Heart left ventricle (tissue), 16 donors: ENCODE data around the gene CREBRF. TPM values are rescaled to one million over a fixed set of nuclear protein-coding genes. Genes with fewer than 3 reads are reported as not detected.

Source experiments
- ATAC-seq, 4 donors: fragments of 200-7000 bp; cut with Tn5 transposase; one replicate each; pipeline ENCODE4 v1.9.1; 2020 to 2022; ENCODE audit warnings: moderate library complexity in 4 of 4, mild to moderate bottlenecking in 3 of 4, moderate number of reproducible peaks in 1 of 4
- DNase-seq, 5 donors: peaks; one replicate each; pipeline ENCODE4 v3.0.0-alpha.2; 2020
- H3K27ac ChIP-seq, 12 donors: fragments of 200-600 bp; sonication (generic) in 4 of 12; one replicate each; pipeline versions ENCODE4 v1.5.0 to v1.8.0; 2016 to 2022; ENCODE audit warnings: mild to moderate bottlenecking in 2 of 12
- H3K27me3 ChIP-seq, 9 donors: fragments of 200-600 bp; sonication (generic) in 2 of 9; one replicate each; pipeline versions ENCODE4 v1.5.1 to v1.8.0; 2016 to 2022; ENCODE audit warnings: mild to moderate bottlenecking in 3 of 9
- H3K36me3 ChIP-seq, 9 donors: fragments of 200-600 bp; sonication (generic) in 2 of 9; one replicate each; pipeline versions ENCODE4 v1.5.0 to v1.8.0; 2018 to 2022; ENCODE audit warnings: mild to moderate bottlenecking in 2 of 9
- H3K4me1 ChIP-seq, 12 donors: fragments of 200-600 bp; sonication (generic) in 4 of 12; one replicate each; pipeline versions ENCODE4 v1.5.0 to v1.8.0; 2016 to 2022; ENCODE audit warnings: mild to moderate bottlenecking in 3 of 12
- H3K4me3 ChIP-seq, 12 donors: fragments of 200-600 bp; sonication (generic) in 4 of 12; one replicate each; pipeline versions ENCODE4 v1.5.0 to v1.8.0; 2017 to 2022; ENCODE audit warnings: mild to moderate bottlenecking in 9 of 12, moderate library complexity in 4 of 12
- H3K9me3 ChIP-seq, 12 donors: fragments of 200-600 bp; sonication (generic) in 4 of 12; one replicate each; pipeline versions ENCODE4 v1.5.0 to v1.8.0; 2016 to 2022; ENCODE audit warnings: mild to moderate bottlenecking in 1 of 12
- CTCF ChIP-seq, 12 donors: fragments of 200-600 bp; sonication (generic) in 4 of 12; IDR thresholded peaks; one replicate each; pipeline versions ENCODE4 v1.5.0 to v1.8.0; 2018 to 2022; ENCODE audit warnings: antibody characterized with exemption in 12 of 12, mild to moderate bottlenecking in 5 of 12
- POLR2A ChIP-seq, 2 donors: fragments of 450-650 bp; IDR thresholded peaks; one replicate each; pipeline ENCODE4 v1.6.1; 2017; ENCODE audit warnings: antibody characterized with exemption in 2 of 2, mild to moderate bottlenecking in 2 of 2, moderate library complexity in 2 of 2
- WGBS, 4 donors: extraction: QIAGEN DNeasy Blood & Tissue Kit in 2 of 4; methylation state at CpG; one replicate each; pipeline versions ENCODE4 v1.1.5 to v1.1.7; 2013 to 2018; 5-methylcytosine and 5-hydroxymethylcytosine counted together
- intact Hi-C, 10 donors: fragments of 100-400 bp; cut with DNase I; formaldehyde crosslinking; loops; one replicate each; pipeline versions ENCODE4 v1.11.1 to v1.14.2; 2022
- polyA plus RNA-seq, 2 donors: library from polyadenylated mRNA; stranded (reverse); fragments of 200-250 nt; gene quantifications; one replicate each; pipeline ENCODE4 v1.2.3, GENCODE V29; 2013
- total RNA-seq, 9 donors: library from RNA; depleted of rRNA in 2 of 9; stranded (reverse); fragments of >200 nt in 2 of 9; fragmentation: NEBNext Ultra II Directional in 3 of 9; extraction: Animal tissue kit (Norgen Biotek cat#: 25700) in 3 of 9; gene quantifications; one replicate each; pipeline versions ENCODE4 v1.1.0 to v1.2.4, GENCODE V29; 2016 to 2023
- donor health status: ischemic (EF 13 %, LVEDD 7.1; RV severe dilation, severe dysfunction).
- donor health status: healthy with polysubstance abuse.
- donor health status: DM: no; HTN: yes; CAD: no.
- donor health status: DM: no; HTN: no; CAD: no.
- donor health status: ischemic (EF 25% LVEDD 6.9; RV normal size, moderate dysfunction).
- donor health status: ischemic (EF 25% LVEDD 5.7; RV mildly dilated, moderate dysfunction).
- donor health status: healthy.
- donor health status: DM: yes; HTN: yes; CAD: no.
- donor health status: ischemic (EF 35%, LVEDD 5.7; RV mildly dilated, moderate dysfunction).
- donor health status: nonischemic (EF 11% LVEDD 7.7; RV severe dilation, severe dysfunction).
- donor health status: DM: yes; HTN: yes; CAD: no.
- donor health status: PGD.
- donor health status: ischemic (EF 29% LVEDD 5.4; RV normal size, mild dysfunction).
- donor health status: nonischemic (EF 23%, LVEDD 6.1; RV moderate dilation, normal function).

CREBRF gene
- total and polyA plus RNA-seq, 11 donors: 2.7 to 47.7 (median 19.9) TPM

GRCh38 chr5:173165177-173166016, 109.2 kb downstream of the CREBRF start:
- intact Hi-C loops: loop anchor here (2.0 to 10.0 kb wide), 8 partner anchors 31 to 119 kb away; partner anchors contain the start of gene NKX2-5 (in 1 of the 10)
- ATAC-seq (peak; percentile 79 to 88 (median 86)), DNase-seq (peak in 4 of 5 donors; percentile 37 to 68 (median 50))
- TF ChIP-seq POLR2A (IDR thresholded peaks at IDR 0.05): no peak
- peak in 4 of 12 donors; percentile 6 to 20 (median 6) for TF ChIP-seq CTCF (IDR thresholded peaks at IDR 0.05)
- Histone ChIP-seq H3K27me3 (no peaks in the 10 kb centered on the region), H3K4me3 (no peak overlapping the region), H3K36me3 (peaks cover 0 to 45% (median 34%) of the 10 kb centered on the region in 9 donors), H3K9me3 (no peaks in the 10 kb centered on the region), H3K4me1 (peaks cover 0 to 45% (median 13%) of the 10 kb centered on the region in 12 donors), H3K27ac (peak overlapping the region; percentile 45 to 89 (median 76))
- WGBS, 4 donors: 41 to 66% (median 57%) methylated on average over 2 of the region's 2 CpGs

DNA sequence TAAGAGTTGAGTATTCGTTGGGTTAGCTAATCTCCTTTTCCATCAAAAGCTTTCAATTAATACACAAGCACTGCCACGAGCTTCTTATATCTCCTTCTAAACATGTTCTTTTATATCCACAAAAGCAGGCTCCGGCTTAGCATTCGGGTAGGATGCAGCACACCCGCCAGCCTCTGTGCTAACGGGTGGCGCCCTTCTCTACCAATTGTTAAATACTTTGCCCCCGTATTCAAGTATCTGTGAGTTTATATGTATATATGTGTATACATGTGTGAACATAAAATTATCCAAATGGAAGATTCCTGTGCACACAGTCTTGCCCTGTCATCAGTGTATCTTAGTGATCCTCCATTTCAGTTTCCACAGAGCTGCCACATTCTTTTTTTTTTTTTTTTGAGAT, 116.0 kb downstream of the CREBRF start:
- intact Hi-C loops: loop anchor here in 1 of 10 donors (10.0 kb wide), 1 partner anchor 403 kb away; no protein-coding TSS in a partner anchor
- no peak for DNase-seq
- no peak for TF ChIP-seq CTCF (IDR thresholded peaks at IDR 0.05)
- no peak for TF ChIP-seq POLR2A (IDR thresholded peaks at IDR 0.05)
- Histone ChIP-seq H3K4me3 (no peak overlapping the region), H3K4me1 (peaks cover 0 to 10% (median 1%) of the 10 kb centered on the region in 12 donors), H3K27ac (no peak overlapping the region), H3K36me3 (no peaks in the 10 kb centered on the region), H3K27me3 (no peaks in the 10 kb centered on the region), H3K9me3 (peaks cover 0 to 4% (median 0%) of the 10 kb centered on the region in 12 donors)
- ATAC-seq: no peak
- WGBS, 4 donors: 82 to 91% (median 88%) methylated on average over 8 of the region's 8 CpGs

- no peak overlapping the region for H3K27ac ChIP-seq
- no peaks in the 10 kb centered on the region for H3K4me1 ChIP-seq
- WGBS, 4 donors: 56 to 67% (median 61%) methylated on average over 4 of the region's 4 CpGs
- no peak overlapping the region for H3K4me3 ChIP-seq
- H3K36me3 ChIP-seq: no peaks in the 10 kb centered on the region
- TF ChIP-seq POLR2A (IDR thresholded peaks at IDR 0.05): no peak
- no peak for TF ChIP-seq CTCF (IDR thresholded peaks at IDR 0.05)
- no peak for ATAC-seq
- H3K9me3 ChIP-seq: peaks cover 0 to 10% (median under 1%) of the 10 kb centered on the region in 12 donors
- intact Hi-C loops: loop anchor here in 1 of 10 donors (10.0 kb wide), 1 partner anchor 399 kb away; no protein-coding TSS in a partner anchor
- no peak for DNase-seq
- no peaks in the 10 kb centered on the region for H3K27me3 ChIP-seq
These were observed 119.4 kb downstream of the CREBRF start for GRCh38 chr5:173175523-173175922.

- ATAC-seq (no peak), DNase-seq (no peak)
- H3K4me1 ChIP-seq: no peaks in the 10 kb centered on the region
- no peaks in the 10 kb centered on the region for H3K27me3 ChIP-seq
- H3K36me3 ChIP-seq: no peaks in the 10 kb centered on the region
- TF ChIP-seq CTCF (IDR thresholded peaks at IDR 0.05): no peak
- no peak for TF ChIP-seq POLR2A (IDR thresholded peaks at IDR 0.05)
- no peak overlapping the region for H3K27ac ChIP-seq
- peaks cover 0 to 14% (median 3%) of the 10 kb centered on the region in 12 donors for H3K9me3 ChIP-seq
- 90 to 94% (median 91%) methylated on average over 12 of the region's 12 CpGs for WGBS, 4 donors
- intact Hi-C loops: loop anchor here in 1 of 10 donors (10.0 kb wide), 1 partner anchor 396 kb away; no protein-coding TSS in a partner anchor
- no peak overlapping the region for H3K4me3 ChIP-seq
These were observed 122.3 kb downstream of the CREBRF start for GRCh38 chr5:173178369-173178910.
